Measurements from ENCODE around the gene FYN. TPM values are rescaled to one million over a fixed set of nuclear protein-coding genes. Genes with fewer than 3 reads are reported as not detected.

The FYN gene
- total RNA-seq, 1 donor = 91.9 TPM

DNA sequence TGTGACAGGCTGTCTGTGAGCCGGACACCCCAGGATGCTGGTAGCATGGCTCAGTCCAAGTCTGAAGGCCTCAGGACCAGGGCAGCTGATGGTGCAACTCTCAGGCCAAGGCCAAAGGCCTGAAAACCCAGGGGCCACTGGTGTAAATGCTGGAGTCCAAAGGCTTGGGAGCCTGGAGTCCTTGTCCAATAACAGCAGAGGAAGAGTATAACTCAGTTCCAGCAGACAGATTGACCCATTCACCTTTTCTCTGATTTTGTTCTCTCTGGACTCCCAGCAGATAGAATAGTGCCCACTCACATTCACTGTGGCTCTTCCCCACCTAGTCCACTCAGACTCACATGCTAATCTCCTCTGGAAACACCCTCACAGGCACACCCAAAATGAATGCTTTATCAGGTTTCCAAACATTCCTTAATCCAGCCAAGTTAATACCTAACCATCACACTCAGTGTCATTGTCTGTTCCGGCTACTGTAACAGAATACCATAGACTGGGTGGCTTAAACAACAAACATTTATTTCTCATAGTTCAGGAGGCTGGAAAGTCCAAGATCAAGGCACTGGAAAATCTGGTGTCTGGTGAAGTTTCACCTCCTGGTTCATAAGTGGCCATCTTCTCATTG lies 262.6 kb downstream of the FYN start:
- DNase-seq (ENCODE audit: low read depth) = no peak
- no peak overlapping the region for H3K4me3 ChIP-seq (ENCODE audit: low read depth, low read length)
- TF ChIP-seq, protein P1, sequence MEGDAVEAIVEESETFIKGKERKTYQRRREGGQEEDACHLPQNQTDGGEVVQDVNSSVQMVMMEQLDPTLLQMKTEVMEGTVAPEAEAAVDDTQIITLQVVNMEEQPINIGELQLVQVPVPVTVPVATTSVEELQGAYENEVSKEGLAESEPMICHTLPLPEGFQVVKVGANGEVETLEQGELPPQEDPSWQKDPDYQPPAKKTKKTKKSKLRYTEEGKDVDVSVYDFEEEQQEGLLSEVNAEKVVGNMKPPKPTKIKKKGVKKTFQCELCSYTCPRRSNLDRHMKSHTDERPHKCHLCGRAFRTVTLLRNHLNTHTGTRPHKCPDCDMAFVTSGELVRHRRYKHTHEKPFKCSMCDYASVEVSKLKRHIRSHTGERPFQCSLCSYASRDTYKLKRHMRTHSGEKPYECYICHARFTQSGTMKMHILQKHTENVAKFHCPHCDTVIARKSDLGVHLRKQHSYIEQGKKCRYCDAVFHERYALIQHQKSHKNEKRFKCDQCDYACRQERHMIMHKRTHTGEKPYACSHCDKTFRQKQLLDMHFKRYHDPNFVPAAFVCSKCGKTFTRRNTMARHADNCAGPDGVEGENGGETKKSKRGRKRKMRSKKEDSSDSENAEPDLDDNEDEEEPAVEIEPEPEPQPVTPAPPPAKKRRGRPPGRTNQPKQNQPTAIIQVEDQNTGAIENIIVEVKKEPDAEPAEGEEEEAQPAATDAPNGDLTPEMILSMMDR (IDR thresholded peaks at IDR 0.05; ENCODE audit: insufficient read depth, low read length) = no peak

Other genes starting within 250 kb of the FYN start
- not detected in 2 replicates for gene CCN6, start 180.7 kb upstream of the FYN start, total RNA-seq (ENCODE audit: low replicate concordance)
- 25.0 and 38.2 TPM in 2 replicates for gene TUBE1, start 214.0 kb upstream of the FYN start, total RNA-seq (ENCODE audit: low replicate concordance)
- gene FAM229B, start 214.1 kb upstream of the FYN start, total RNA-seq (ENCODE audit: low replicate concordance) = 19.2 and 32.7 TPM in 2 replicates

Measured in fibroblast of the aortic adventitia (primary cell).